Muscle layer of duodenum (tissue), 2 donors: ENCODE measurements around the gene NLRC5.

Experiments used
- H3K27ac ChIP-seq: one replicate; pipeline ENCODE4 v1.7.0; 2013; ENCODE audit warnings: mild to moderate bottlenecking, low read length
- H3K27me3 ChIP-seq: one replicate; pipeline ENCODE4 v1.7.0; 2013; ENCODE audit warnings: low read depth, mild to moderate bottlenecking, control low read depth, low read length
- H3K36me3 ChIP-seq, 2 donors: one replicate each; pipeline ENCODE4 v1.7.0; 2013; ENCODE audit warnings: low read length in 2 of 2, control low read depth in 1 of 2, mild to moderate bottlenecking in 1 of 2; ENCODE audit not compliant: insufficient read depth in 2 of 2, control insufficient read depth in 1 of 2
- H3K4me1 ChIP-seq, 2 donors: one replicate each; pipeline ENCODE4 v1.7.0; 2013; ENCODE audit warnings: low read length in 2 of 2, mild to moderate bottlenecking in 2 of 2, control low read depth in 1 of 2, moderate library complexity in 1 of 2; ENCODE audit not compliant: insufficient read depth in 2 of 2, control insufficient read depth in 1 of 2
- H3K4me3 ChIP-seq, 2 donors: one replicate each; pipeline ENCODE4 v1.7.0; 2013; ENCODE audit warnings: low read length in 2 of 2, low read depth in 1 of 2, mild to moderate bottlenecking in 1 of 2
- H3K9me3 ChIP-seq, 2 donors: one replicate each; pipeline ENCODE4 v1.7.0; 2013; ENCODE audit warnings: low read length in 2 of 2, control low read depth in 1 of 2, mild to moderate bottlenecking in 1 of 2; ENCODE audit not compliant: control insufficient read depth in 1 of 2
- donor health status: healthy.

Gene NLRC5

GRCh38 chr16:57022445-57022844 is 33.1 kb downstream of the NLRC5 start:
- Histone ChIP-seq H3K36me3 (peaks cover 34 to 53% of the 10 kb centered on the region in 2 donors), H3K9me3 (no peaks in the 10 kb centered on the region), H3K27ac (no peak overlapping the region), H3K27me3 (no peaks in the 10 kb centered on the region), H3K4me1 (no peaks in the 10 kb centered on the region), H3K4me3 (no peak overlapping the region)

GRCh38 chr16:57023541-57024249 is 34.3 kb downstream of the NLRC5 start:
- Histone ChIP-seq H3K36me3 (peaks cover 22 to 42% of the 10 kb centered on the region in 2 donors), H3K4me1 (no peaks in the 10 kb centered on the region), H3K27me3 (no peaks in the 10 kb centered on the region), H3K27ac (no peak overlapping the region), H3K4me3 (no peak overlapping the region), H3K9me3 (no peaks in the 10 kb centered on the region)

DNA sequence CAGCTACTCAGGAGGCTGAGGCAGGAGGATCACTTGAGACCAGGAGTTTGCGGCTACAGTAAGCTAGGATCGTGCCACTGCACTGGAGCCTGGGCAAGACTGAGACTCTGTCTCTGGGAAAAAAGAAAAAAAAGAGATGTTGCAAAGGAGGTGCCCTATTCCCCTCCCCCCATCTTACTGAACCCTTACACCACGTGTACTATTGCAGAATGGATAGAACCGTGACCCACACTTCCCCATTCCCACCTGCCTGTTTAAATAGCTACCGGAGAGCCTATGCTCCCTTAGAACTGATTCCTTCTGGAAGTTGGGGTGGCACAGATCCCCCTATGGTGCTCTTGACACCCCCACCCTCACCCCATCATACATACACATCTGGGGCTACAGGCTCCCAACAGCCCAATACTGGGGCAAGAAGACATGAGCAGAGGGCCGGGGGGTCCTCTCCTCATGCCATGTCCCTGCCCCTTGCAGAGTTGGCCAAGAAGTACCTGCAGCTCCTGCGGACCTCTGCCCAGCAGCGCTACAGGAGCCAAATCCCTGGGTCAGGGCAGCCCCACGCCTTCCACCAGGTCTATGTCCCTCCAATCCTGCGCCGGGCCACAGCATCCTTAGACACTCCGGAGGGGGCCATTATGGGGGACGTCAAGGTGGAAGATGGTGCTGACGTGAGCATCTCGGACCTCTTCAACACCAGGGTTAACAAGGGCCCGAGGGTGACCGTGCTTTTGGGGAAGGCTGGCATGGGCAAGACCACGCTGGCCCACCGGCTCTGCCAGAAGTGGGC is 35.7 kb downstream of the NLRC5 start:
- Histone ChIP-seq H3K4me1 (no peaks in the 10 kb centered on the region), H3K27me3 (no peaks in the 10 kb centered on the region), H3K4me3 (no peak overlapping the region), H3K27ac (no peak overlapping the region), H3K36me3 (peaks cover 14 to 31% of the 10 kb centered on the region in 2 donors), H3K9me3 (no peaks in the 10 kb centered on the region)

GRCh38 chr16:57025941-57026777 is 36.8 kb downstream of the NLRC5 start:
- H3K36me3 ChIP-seq, result peaks cover 8 to 23% of the 10 kb centered on the region in 2 donors
- no peak overlapping the region for H3K4me3 ChIP-seq
- H3K4me1 ChIP-seq, result no peaks in the 10 kb centered on the region
- H3K27me3 ChIP-seq, result no peaks in the 10 kb centered on the region
- no peaks in the 10 kb centered on the region for H3K9me3 ChIP-seq
- no peak overlapping the region for H3K27ac ChIP-seq

GRCh38 chr16:57026778-57027062 is 37.4 kb downstream of the NLRC5 start:
- peaks cover 4 to 18% of the 10 kb centered on the region in 2 donors for H3K36me3 ChIP-seq
- no peak overlapping the region for H3K4me3 ChIP-seq
- no peaks in the 10 kb centered on the region for H3K9me3 ChIP-seq
- no peaks in the 10 kb centered on the region for H3K27me3 ChIP-seq
- H3K4me1 ChIP-seq, result no peaks in the 10 kb centered on the region
- H3K27ac ChIP-seq, result no peak overlapping the region

DNA sequence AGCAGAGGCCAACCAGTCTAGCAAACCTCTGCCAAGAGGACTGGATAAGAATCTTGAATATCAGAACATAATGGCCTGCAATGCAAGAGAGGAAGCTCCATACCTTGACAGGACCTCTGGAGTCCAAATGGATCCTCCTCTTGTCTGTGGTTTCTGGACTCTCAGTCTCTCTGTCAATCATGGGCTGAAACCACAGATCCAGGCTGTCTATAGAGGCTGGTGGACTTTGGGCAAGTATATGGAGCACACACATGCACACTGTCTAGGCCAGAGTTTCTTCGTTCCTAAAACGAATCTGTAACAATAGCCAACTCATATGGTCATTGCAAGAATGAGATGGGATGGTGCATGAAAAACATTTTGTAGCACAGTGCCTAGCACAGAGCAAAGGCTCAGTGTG is 37.7 kb downstream of the NLRC5 start:
- Histone ChIP-seq H3K36me3 (peaks cover under 1 to 14% of the 10 kb centered on the region in 2 donors), H3K4me3 (no peak overlapping the region), H3K27ac (no peak overlapping the region), H3K9me3 (no peaks in the 10 kb centered on the region), H3K4me1 (no peaks in the 10 kb centered on the region), H3K27me3 (no peaks in the 10 kb centered on the region)

DNA sequence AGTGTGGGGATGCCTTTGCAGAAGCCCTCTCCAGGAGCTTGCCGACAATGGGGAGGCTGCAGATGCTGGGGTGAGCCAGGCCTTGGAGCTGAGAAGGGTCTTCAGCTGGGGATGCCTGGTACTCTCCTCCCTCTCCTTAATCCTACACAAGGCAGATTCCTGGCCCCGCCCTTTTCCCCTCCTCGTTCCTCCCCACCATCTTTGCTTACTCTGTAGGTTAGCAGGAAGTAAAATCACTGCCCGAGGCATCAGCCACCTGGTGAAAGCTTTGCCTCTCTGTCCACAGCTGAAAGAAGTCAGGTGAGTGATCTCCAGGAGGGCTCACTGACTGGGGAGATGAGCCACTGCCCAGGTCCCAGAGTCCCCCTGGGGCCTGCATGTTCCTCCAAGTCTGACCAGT is 38.7 kb downstream of the NLRC5 start:
- Histone ChIP-seq H3K4me1 (no peaks in the 10 kb centered on the region), H3K27ac (no peak overlapping the region), H3K9me3 (no peaks in the 10 kb centered on the region), H3K27me3 (no peaks in the 10 kb centered on the region), H3K36me3 (peaks cover 0 to 10% of the 10 kb centered on the region in 2 donors), H3K4me3 (no peak overlapping the region)

- Histone ChIP-seq H3K4me1 (no peaks in the 10 kb centered on the region), H3K4me3 (no peak overlapping the region), H3K27me3 (no peaks in the 10 kb centered on the region), H3K27ac (no peak overlapping the region), H3K9me3 (no peaks in the 10 kb centered on the region), H3K36me3 (peaks cover 11 to 14% of the 10 kb centered on the region in 2 donors)
Observed at GRCh38 chr16:57029161-57030160, 40.1 kb downstream of the NLRC5 start.

DNA sequence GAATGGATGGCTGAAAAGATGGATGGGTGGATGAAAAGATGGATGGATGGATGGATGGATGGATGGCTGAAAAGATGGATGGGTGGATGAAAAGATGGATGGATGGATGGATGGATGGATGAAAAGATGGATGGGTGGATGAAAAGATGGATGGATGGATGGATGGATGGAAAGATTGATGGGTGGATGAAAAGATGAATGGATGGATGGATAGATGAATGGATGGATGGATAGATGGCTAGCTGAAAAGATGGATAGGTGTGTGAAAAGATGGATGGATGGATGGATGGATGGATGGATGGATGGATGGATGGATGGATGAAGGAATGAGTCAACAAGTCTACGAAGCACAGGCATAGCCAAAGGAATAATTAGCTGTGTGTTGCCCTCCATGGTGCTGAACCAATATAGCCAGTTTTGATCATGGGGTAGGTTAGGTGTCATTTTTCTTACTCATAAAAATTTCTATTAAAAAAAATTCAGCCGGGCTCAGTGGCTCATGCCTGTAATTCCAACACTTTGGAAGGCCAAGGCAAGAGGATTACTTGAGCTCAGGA is 41.1 kb downstream of the NLRC5 start:
- Histone ChIP-seq H3K9me3 (no peaks in the 10 kb centered on the region), H3K27ac (no peak overlapping the region), H3K36me3 (peaks cover 20 to 24% of the 10 kb centered on the region in 2 donors), H3K27me3 (no peaks in the 10 kb centered on the region), H3K4me3 (no peak overlapping the region), H3K4me1 (no peaks in the 10 kb centered on the region)

DNA sequence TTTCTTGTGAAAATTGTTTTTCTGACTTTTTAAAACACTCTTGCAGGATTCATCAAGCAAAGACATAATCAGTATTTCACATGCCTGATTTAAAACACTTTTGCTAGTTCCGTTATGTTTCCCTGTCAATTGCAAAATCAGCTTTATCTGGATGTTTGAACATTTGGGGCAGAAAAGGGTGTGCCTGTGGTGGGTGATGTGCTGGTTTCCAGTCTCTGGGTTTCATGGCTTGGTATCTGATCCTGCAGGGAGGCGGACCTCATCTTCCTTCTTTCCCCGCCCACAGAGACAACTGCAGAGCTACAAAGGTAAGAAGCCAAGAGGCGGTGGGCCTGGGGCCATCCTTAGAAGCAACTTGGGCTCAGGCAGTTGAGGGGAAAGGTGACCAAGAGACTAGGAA is 41.8 kb downstream of the NLRC5 start:
- H3K27ac ChIP-seq, result no peak overlapping the region

More for the DNA sequence above, 41.8 kb downstream of the NLRC5 start:
- H3K4me1 ChIP-seq, result no peaks in the 10 kb centered on the region
- peaks cover 20 to 26% of the 10 kb centered on the region in 2 donors for H3K36me3 ChIP-seq
- no peaks in the 10 kb centered on the region for H3K27me3 ChIP-seq
- H3K4me3 ChIP-seq, result no peak overlapping the region
- no peaks in the 10 kb centered on the region for H3K9me3 ChIP-seq
